Osteoblast (primary cell): Measurements from ENCODE around the gene FAT1. TPM values are rescaled to one million over a fixed set of nuclear protein-coding genes. Genes with fewer than 3 reads are reported as not detected.

Experiments
- DNase-seq: peaks from one replicate; pipeline ENCODE4 v3.0.0; 2011; ENCODE audit warnings: low spot score, mixed read lengths; ENCODE audit not compliant: insufficient read length; ENCODE audit errors: missing footprints
- H2AFZ ChIP-seq: 2 replicates; pipeline ENCODE4 v1.6.0; 2011; ENCODE audit warnings: mild to moderate bottlenecking, low read length
- H3K27ac ChIP-seq: 2 replicates; pipeline ENCODE4 v1.5.1; 2011; ENCODE audit warnings: mild to moderate bottlenecking, low read depth, low read length, moderate library complexity
- H3K27me3 ChIP-seq: 2 replicates; pipeline ENCODE4 v1.6.0; 2012; ENCODE audit warnings: mild to moderate bottlenecking, control low read depth, inconsistent platforms, low read length, moderate library complexity; ENCODE audit not compliant: insufficient read depth
- H3K36me3 ChIP-seq: 2 replicates; pipeline ENCODE4 v1.5.1; 2011; ENCODE audit warnings: mild to moderate bottlenecking, low read length, control low read depth, moderate library complexity; ENCODE audit not compliant: insufficient read depth
- H3K4me1 ChIP-seq: 2 replicates; pipeline ENCODE4 v1.5.1; 2011; ENCODE audit warnings: mild to moderate bottlenecking, low read length, control low read depth, moderate library complexity; ENCODE audit not compliant: insufficient read depth
- H3K4me2 ChIP-seq: 2 replicates; pipeline ENCODE4 v1.6.0; 2011; ENCODE audit warnings: mild to moderate bottlenecking, low read length; ENCODE audit not compliant: insufficient read depth
- H3K4me3 ChIP-seq: fragments of 200-600 bp; sonication (generic); 3 replicates; pipeline ENCODE4 v1.5.1; 2012; ENCODE audit warnings: mild to moderate bottlenecking, low read length, inconsistent platforms; ENCODE audit not compliant: insufficient read depth
- H3K79me2 ChIP-seq: 2 replicates; pipeline ENCODE4 v1.6.0; 2012; ENCODE audit warnings: mild to moderate bottlenecking, low read length, control low read depth, inconsistent platforms; ENCODE audit not compliant: insufficient read depth
- H3K9me3 ChIP-seq: 2 replicates; pipeline ENCODE4 v1.5.1; 2011; ENCODE audit warnings: low read depth, low read length, control low read depth
- H4K20me1 ChIP-seq: 2 replicates; pipeline ENCODE4 v1.6.0; 2012; ENCODE audit warnings: mild to moderate bottlenecking, low read length, control low read depth; ENCODE audit not compliant: insufficient read depth
- total RNA-seq: library from RNA; depleted of rRNA; stranded (reverse); fragments of >200 nt; gene quantifications from 2 replicates; pipeline ENCODE4 v1.2.3, GENCODE V29; 2012
- TF ChIP-seq, protein P1 (sequence below): IDR thresholded peaks from 2 replicates; pipeline ENCODE4 v1.5.1; 2011; ENCODE audit warnings: mild to moderate bottlenecking, low read depth, low read length, moderate library complexity; ENCODE audit errors: extremely low read depth

FAT1 gene
- total RNA-seq, 1 donor: 522 TPM

DNA sequence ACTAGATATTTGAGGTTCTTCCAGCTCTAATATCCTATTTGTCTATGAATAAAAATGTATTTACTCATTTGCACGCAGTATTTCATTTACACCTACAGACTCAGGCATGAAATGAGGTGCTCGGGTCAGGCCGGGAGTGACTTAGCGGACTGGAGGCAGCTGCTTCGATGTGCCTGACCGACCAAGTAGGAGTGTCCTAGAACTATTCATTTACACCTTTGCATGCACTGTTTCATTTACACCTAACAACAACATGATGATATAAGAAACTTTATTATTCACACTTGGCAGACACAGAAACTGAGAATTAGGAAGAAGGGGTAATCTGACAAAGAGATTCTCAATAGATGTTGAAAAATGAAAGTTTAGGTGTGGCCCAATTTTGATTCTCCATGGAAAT, 28.7 kb upstream of the FAT1 start:
- H3K27ac ChIP-seq: no peak overlapping the region
- no peaks in the 10 kb centered on the region for H4K20me1 ChIP-seq
- no peaks in the 10 kb centered on the region for H3K79me2 ChIP-seq
- no peak overlapping the region for H3K4me2 ChIP-seq
- no peaks in the 10 kb centered on the region for H3K4me1 ChIP-seq
- TF ChIP-seq, protein P1, sequence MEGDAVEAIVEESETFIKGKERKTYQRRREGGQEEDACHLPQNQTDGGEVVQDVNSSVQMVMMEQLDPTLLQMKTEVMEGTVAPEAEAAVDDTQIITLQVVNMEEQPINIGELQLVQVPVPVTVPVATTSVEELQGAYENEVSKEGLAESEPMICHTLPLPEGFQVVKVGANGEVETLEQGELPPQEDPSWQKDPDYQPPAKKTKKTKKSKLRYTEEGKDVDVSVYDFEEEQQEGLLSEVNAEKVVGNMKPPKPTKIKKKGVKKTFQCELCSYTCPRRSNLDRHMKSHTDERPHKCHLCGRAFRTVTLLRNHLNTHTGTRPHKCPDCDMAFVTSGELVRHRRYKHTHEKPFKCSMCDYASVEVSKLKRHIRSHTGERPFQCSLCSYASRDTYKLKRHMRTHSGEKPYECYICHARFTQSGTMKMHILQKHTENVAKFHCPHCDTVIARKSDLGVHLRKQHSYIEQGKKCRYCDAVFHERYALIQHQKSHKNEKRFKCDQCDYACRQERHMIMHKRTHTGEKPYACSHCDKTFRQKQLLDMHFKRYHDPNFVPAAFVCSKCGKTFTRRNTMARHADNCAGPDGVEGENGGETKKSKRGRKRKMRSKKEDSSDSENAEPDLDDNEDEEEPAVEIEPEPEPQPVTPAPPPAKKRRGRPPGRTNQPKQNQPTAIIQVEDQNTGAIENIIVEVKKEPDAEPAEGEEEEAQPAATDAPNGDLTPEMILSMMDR: no peak
- H3K27me3 ChIP-seq: no peaks in the 10 kb centered on the region
- H3K4me3 ChIP-seq: no peak overlapping the region
- H3K9me3 ChIP-seq: no peaks in the 10 kb centered on the region
- DNase-seq: no peak
- H3K36me3 ChIP-seq: no peaks in the 10 kb centered on the region
- no peak overlapping the region for H2AFZ ChIP-seq

GRCh38 chr4:186749611-186750281, 26.1 kb upstream of the FAT1 start:
- no peaks in the 10 kb centered on the region for H3K4me1 ChIP-seq
- no peak overlapping the region for H3K4me2 ChIP-seq
- H3K9me3 ChIP-seq: no peaks in the 10 kb centered on the region
- H3K27ac ChIP-seq: no peak overlapping the region
- H3K4me3 ChIP-seq: no peak overlapping the region
- H4K20me1 ChIP-seq: no peaks in the 10 kb centered on the region
- DNase-seq: no peak
- H2AFZ ChIP-seq: no peak overlapping the region
- no peaks in the 10 kb centered on the region for H3K79me2 ChIP-seq
- TF ChIP-seq, protein P1: no peak
- H3K27me3 ChIP-seq: no peaks in the 10 kb centered on the region
- no peaks in the 10 kb centered on the region for H3K36me3 ChIP-seq

DNA sequence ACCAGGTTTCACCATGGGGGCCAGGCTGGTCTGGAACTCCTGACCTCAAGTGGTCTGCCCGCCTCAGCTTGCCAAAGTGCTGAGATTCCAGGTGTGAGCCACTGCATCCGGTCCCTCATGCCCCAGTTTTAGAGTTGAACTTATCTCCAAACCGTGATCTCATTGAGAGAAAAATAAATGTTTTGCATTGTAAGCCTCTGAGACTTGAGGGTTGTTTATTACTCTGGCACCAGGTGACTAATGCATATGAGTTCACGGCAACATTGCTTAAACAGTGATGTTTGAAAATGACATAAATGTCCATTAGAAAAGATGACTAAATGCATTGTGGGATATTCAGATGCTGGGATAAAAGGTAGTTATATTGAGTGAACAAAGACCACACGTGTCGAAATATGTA, 22.9 kb upstream of the FAT1 start:
- Histone ChIP-seq H3K79me2 (no peaks in the 10 kb centered on the region), H3K4me3 (no peak overlapping the region), H3K9me3 (no peaks in the 10 kb centered on the region), H3K27ac (no peak overlapping the region), H4K20me1 (no peaks in the 10 kb centered on the region), H3K4me2 (no peak overlapping the region), H2AFZ (no peak overlapping the region), H3K27me3 (no peaks in the 10 kb centered on the region), H3K36me3 (no peaks in the 10 kb centered on the region), H3K4me1 (no peaks in the 10 kb centered on the region)
- DNase-seq: no peak
- TF ChIP-seq, protein P1: no peak

DNA sequence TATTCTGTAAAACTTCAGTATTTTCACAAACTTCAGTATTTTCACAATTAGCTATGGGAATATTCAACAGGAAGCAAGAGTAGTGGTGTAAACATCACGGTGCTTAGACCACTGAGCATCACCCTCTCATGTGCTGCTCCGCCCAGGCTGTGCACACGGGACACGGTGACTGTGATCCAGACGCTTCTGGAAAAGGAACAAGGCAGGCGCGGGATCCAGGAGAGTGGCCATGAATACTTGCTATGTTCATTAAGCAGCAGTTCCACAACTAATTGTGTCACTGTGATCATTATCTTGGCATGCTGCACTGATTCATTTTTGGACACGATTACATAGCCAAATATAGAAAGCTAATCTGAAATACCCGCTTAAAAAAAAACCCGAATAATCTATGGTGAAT, 19.6 kb upstream of the FAT1 start:
- no peak for DNase-seq
- Histone ChIP-seq H3K9me3 (no peaks in the 10 kb centered on the region), H3K36me3 (no peaks in the 10 kb centered on the region), H2AFZ (peak overlapping the region; percentile 35), H3K4me2 (peak overlapping the region; percentile 42), H3K4me3 (no peak overlapping the region), H3K4me1 (peaks cover 5% of the 10 kb centered on the region), H3K27me3 (no peaks in the 10 kb centered on the region), H3K79me2 (no peaks in the 10 kb centered on the region), H3K27ac (no peak overlapping the region), H4K20me1 (no peaks in the 10 kb centered on the region)
- TF ChIP-seq, protein P1: no peak
